Hematopoietic multipotent progenitor cell treated with erythropoietin and hydrocortisone succinate and interleukin-3 and kit ligand, for 6 days (in vitro differentiated cells): ENCODE measurements around the gene ICAM1.
"Not testable (repeated sequence)": the region's sequence is repeated elsewhere in the genome, so short reads cannot be mapped to it uniquely, and the experiment has no call there.

Experiments
- DNase-seq: peaks from one replicate; pipeline ENCODE4 v3.0.0-alpha.2; 2015

ICAM1 gene

GRCh38 chr19:10270616-10271394, at the start of gene ICAM1:
Gene ICAM1, plus strand, starts transcription at chr19:10271120. Its CDS starts 40 bp downstream, at chr19:10271160.
- DNase-seq, result peak; percentile 84

- no peak for DNase-seq
Measured at GRCh38 chr19:10222201-10222890, 48.6 kb upstream of the ICAM1 start.

- DNase-seq, result no peak
Measured at GRCh38 chr19:10223488-10224213, 47.3 kb upstream of the ICAM1 start.

GRCh38 chr19:10224337-10224736, 46.6 kb upstream of the ICAM1 start:
- no peak for DNase-seq

GRCh38 chr19:10226021-10226375, 44.9 kb upstream of the ICAM1 start:
- no peak for DNase-seq

GRCh38 chr19:10226376-10227025, 44.4 kb upstream of the ICAM1 start:
- DNase-seq, result no peak

GRCh38 chr19:10227026-10227971, 43.6 kb upstream of the ICAM1 start:
- no peak for DNase-seq

GRCh38 chr19:10228393-10228792, 42.5 kb upstream of the ICAM1 start:
- DNase-seq, result no peak

GRCh38 chr19:10228920-10229319, 42.0 kb upstream of the ICAM1 start:
- peak; percentile 73 for DNase-seq

- DNase-seq, result no peak
Measured at GRCh38 chr19:10230173-10230860, 40.6 kb upstream of the ICAM1 start.

GRCh38 chr19:10230861-10231611, 39.9 kb upstream of the ICAM1 start, which contains the start of gene S1PR2:
Gene S1PR2, minus strand, starts transcription at chr19:10231331. Its CDS starts 6,426 bp downstream, at chr19:10224905.
- DNase-seq, result peak; percentile 79

GRCh38 chr19:10231612-10232228, 39.2 kb upstream of the ICAM1 start:
- DNase-seq, result no peak

- no peak for DNase-seq
Measured at GRCh38 chr19:10233946-10234345, 37.0 kb upstream of the ICAM1 start.

- DNase-seq, result no peak
Measured at GRCh38 chr19:10235003-10235402, 35.9 kb upstream of the ICAM1 start.

- DNase-seq, result not testable (repeated sequence)
Measured at GRCh38 chr19:10235409-10235808, 35.5 kb upstream of the ICAM1 start.

GRCh38 chr19:10237702-10238101, 33.2 kb upstream of the ICAM1 start:
- DNase-seq, result no peak

- no peak for DNase-seq
Measured at GRCh38 chr19:10238172-10238783, 32.6 kb upstream of the ICAM1 start.

GRCh38 chr19:10241826-10242449, 29.0 kb upstream of the ICAM1 start:
- DNase-seq, result not testable (repeated sequence)

- DNase-seq, result no peak
Measured at GRCh38 chr19:10243606-10244005, 27.3 kb upstream of the ICAM1 start.
